SKM-1 (cell line): ENCODE measurements around the gene ST6GALNAC5.
"Not testable (repeated sequence)": the region's sequence is repeated elsewhere in the genome, so short reads cannot be mapped to it uniquely, and the experiment has no call there.

Experiments
- DNase-seq: peaks from one replicate; lab custom pipeline; 2025; ENCODE audit not compliant: unreplicated experiment; lab: John Stamatoyannopoulos, UW

Gene ST6GALNAC5

DNA sequence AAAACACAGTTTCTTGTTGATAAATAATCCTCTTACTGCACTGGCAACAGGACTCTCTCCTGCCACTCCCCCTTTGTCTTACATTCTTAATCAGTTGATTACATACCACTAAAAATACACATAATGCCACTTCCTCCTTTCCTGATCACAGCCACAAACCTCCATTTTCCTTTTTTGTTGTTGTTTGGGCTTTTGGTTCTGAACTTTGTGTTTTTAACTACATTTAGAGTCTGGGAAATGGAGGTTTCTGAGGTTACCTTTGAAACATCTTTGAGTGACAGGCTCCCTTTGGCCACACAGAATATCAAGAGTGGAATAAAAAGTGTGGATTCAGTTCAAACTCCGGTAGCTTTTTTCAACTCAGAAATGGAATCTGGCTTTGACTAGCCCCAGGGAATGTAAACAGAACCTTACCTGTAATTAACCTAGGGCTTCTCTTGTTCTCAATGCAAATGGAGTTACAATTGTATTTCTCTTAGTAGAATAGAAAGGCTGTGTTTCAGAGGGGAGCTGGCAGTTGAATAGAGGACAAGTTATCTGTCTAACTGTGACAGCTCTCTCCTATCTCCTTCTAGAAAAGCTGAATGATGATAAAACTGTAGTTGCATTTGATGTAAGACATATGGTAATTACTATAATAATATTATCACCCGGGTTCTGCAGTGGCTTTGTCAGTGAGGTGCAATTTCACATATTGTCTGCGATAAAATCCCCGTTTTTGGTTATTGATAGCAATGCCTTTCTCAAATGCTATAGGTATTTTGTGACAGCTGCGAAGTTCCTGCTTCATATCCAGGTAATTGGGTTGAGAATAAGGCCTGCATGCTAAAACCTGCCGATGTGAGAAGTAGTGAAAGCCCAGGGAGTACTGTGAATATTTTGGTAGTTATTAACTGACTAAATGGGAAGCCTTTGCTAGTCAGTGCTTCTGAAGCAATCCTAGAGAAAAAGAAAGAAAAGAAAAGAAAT lies 66.9 kb downstream of the ST6GALNAC5 start:
- DNase-seq = no peak

DNA sequence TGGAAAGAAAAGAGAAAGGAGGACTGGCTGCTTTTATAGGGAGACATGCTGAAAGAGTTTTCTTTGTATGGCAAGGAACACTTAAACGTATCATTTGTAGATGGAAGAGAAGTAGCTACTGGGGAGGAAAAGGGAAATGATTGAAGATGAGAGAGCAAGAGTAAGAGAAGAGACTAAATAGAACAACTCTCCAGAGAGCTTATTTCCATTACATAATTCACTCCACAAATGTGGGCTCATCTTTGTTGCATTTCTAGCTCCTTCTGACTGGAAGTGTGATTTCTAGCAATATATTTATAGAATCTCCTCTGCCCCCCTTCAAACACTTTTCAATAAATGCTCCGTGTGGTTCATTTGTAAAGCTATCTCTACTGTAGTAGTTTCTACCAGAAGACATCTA lies 71.0 kb downstream of the ST6GALNAC5 start:
- DNase-seq = no peak

DNA sequence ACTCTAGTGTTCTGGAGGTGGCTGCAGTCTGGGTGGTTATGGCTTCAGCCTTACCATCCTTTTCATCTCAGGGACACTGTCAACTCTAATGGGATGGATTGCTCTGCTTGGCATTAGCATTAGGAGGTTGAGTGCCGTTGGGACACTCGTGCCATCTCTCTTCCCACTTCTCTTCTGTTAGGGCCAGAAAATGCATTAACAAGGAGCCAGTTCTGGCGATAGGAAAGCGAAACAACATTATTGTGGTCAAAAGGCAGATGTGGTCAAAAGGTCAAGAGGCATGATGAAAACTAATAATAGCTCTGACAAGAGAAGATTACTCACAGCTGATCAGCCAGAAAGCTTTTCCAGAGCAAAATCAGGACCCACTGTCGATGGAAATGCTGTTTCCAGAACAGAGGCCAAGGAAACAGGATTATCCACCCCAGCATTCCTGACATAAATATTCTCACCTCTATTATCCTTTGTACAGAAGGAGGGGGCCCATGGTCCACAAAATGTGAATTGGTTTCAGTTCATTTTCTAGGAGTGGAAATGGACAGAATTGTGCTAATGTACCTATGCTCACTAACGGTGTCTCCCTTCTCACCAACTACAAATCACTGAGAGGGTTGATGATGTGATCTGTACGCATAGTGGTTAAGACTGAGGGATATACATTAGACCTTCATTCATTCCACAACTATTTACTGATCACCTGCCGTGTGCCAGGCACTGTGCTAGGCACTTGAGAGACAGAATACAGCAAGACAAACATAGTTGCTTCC lies 72.0 kb downstream of the ST6GALNAC5 start:
- no peak for DNase-seq

DNA sequence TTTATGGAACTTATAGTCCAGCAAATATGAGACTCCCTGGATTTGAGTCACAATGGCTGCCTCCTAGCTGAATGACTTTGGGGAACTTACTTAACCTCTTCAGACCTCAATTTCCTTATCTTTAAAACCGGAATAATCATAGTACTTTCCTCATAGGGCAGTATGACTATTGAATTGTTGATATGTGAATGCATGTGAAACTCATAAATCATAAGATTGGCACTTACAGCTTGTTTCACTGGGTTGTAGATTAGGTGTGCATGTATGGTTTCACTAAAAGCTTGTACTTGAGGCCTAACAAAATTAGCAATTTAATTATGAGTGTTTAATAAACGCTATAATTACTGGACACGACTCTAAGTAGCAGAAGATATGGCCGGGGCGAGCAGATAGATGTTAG lies 72.5 kb downstream of the ST6GALNAC5 start:
- no peak for DNase-seq

DNA sequence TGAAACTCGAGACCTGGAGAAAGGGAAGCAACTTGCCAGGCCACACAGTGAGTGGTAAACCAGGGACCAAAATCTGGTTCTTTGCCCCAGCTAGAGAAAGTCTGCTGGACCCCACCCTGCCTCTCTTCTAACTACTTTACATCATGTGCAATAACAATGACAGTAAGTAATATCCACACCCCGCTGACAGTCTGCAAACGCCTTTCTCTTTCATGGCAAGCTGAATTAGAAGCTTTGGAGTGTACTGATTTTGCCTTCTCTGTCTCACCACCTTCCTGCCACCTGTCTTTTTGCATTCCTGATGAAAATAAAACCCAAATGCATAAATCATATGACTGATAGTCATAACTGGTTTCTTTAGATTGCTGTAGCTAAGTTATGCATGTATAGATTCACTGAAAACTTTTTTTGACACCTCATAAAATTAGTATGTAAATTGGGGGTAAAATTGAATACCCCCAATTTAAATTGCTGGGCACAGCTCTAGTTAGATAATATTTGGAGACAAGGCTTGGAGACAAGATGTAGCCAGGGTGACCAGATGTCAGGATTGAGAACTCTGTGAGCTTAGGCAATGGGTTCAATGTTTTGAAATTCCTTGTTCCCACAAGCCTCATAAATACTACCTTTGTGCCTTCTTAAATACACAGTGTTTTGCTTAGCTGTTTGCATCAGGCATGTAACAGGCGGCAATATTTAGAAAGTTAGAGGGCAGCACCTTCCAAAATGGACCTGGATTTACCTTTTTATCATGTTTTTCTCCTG lies 73.5 kb downstream of the ST6GALNAC5 start:
- DNase-seq = no peak

DNA sequence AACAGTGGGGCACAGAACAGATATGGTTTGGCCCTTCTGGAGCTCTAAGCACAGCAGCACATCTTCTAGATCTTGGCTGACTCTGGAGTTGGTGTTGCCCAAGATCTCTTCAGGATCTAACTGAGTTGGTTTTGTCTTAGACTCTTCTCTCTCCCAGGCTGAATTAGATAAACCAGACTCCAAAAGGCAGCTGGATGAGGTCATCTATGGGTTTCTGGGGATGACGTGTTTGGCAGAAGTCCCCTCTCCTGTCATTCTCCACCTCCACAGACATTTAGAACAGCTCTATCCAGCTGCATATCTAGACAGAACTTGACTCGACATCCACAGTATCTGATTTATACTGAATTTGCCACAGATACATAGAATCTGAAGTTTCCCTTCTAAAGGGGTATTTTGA lies 75.3 kb downstream of the ST6GALNAC5 start:
- DNase-seq = no peak

DNA sequence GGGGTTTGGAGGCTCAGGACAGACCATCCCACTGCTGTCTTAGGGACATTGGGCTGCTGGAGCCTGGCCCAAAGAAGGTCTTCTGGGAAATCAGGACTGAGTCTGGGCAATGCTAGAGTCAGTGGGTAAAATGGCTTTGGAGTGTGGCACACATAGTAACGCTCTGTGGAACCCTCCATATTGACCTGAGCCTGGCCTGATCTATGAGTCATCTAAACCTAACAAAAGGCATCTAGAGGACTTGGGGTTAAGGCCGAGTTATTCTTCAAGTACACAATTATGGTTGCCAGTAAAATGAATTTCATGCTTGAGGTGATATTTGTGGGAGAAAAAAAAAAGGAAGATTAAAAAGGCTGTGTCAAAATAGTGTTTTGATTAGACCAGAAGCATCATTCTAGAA lies 77.7 kb downstream of the ST6GALNAC5 start:
- no peak for DNase-seq

DNA sequence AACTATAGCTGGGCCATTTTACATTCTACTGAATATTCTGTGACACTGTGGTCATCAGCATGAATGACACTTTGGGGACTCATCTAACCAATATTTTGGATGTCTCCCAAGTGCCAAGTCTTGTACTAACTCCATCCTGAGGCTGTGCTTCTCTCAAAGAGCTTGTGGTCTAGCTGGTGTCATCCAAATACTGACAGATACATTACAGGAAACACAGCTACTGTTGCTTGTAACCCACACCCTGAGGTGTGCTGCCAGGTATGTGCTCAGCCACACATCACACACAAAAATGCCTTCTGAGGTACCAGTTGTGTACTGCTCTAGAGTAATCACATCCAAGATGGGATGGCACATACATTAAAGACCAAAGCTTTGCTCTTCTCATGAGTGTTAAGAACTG lies 81.6 kb downstream of the ST6GALNAC5 start:
- no peak for DNase-seq

DNA sequence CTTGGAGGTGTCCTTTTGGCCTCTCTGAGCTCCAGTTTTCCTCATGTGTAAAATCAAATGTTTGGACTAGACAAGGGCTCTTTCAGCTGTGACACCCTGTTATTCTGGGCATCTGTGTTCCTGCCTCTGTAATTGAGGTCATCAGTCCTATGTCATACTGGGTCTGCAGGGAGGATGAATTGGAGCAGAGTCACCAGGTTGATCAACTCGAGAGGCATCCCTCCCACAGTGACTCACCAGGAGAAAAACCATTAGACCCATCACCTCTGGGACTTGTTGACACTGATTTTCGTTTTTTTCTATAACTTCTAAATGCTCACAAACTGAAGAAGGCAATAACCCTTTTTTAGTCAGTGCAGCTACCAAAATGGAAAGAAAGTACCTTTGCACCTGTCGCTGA lies 82.2 kb downstream of the ST6GALNAC5 start:
- no peak for DNase-seq

DNA sequence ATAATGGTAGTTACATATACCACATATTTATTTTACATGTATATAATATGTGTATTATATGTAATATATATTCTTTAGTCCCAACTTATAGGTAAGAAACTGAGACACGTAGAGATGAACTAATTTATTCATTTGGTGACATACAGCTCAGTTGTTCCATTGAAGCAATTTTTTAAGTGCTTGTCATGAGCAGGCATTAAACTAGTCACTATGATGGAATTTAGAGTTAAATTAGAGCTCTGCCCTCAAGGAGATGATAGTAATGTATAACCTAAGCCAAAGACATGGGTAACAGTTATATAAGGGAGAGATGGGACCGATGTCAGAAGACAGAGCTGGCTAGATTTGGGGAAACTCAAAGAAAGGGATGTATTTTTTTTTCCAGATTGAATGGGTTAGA lies 83.0 kb downstream of the ST6GALNAC5 start:
- DNase-seq = no peak

DNA sequence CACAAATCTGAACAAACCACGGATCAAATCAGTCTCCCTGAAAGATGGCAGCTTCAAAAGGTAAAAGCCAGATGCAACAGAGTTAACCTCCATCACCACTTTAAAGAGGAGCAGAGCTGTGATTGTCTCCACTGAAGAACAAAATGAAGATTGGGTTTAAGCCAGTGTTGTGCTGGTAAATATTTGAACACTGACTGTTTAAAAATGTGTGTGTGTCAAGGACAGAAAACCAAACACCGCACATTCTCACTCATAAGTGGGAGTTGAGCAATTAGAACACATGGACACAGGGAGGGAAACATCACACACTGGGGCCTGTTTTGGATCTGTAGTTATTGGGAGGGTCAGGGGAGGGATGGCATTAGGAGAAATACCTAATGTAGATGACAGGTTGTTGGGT lies 83.9 kb downstream of the ST6GALNAC5 start:
- DNase-seq = no peak

DNA sequence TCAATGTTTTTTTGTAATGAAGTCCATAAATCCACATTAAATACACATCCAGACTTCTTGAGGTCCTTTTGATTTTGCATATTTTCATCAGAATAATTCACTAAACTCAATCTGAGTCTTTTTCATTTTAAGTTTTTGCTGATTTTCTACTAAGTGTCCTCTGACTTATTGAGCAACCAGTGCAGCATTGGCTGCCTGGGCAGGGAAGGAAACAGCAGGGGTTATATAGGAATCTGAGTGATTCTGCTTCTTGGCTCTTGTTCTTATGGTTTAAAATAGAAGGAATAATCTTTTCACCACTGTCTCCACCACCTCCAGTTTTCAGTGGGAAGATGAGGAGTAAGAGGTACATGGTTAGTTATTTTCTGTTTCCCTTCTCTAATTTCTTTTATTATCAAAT lies 88.4 kb downstream of the ST6GALNAC5 start:
- no peak for DNase-seq

DNA sequence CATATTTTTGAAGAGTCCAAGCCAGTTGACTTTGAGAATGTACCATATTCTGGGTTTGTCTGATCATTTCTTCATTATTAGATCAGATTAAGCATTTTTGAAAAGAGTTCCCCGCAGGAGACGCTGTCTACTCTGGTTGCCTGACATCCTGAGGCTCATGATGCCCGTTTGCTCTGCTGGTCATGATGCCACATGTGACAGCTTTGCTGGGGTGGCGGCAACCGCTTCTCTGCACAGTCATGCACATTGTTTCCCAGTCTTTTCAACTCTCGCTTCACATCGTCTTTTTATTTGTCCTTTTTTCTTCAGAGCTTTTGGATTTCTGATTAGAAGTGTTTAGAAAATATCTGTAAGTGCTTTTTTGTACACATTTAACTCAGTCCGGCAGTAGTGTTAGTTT lies 90.7 kb downstream of the ST6GALNAC5 start:
- no peak for DNase-seq

DNA sequence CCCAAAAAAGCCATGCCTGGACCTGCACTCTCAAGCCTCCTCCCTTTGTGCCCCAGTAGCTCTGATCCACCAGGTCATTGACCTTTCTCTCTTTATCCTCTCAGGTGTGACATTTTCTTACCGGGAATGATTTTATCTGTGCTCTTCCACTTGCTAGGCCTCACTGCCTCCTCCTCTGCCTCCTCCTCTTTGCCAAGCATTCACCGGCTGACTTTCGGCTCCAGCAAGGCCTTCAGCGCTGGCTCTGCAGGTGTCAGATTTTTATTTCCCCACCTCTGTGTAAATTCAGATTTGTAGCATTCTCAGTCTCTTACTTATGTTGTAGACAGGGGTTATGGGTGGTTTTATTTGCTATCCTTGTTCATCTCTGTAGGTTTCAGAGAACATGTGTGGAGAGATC lies 91.5 kb downstream of the ST6GALNAC5 start:
- DNase-seq = no peak

DNA sequence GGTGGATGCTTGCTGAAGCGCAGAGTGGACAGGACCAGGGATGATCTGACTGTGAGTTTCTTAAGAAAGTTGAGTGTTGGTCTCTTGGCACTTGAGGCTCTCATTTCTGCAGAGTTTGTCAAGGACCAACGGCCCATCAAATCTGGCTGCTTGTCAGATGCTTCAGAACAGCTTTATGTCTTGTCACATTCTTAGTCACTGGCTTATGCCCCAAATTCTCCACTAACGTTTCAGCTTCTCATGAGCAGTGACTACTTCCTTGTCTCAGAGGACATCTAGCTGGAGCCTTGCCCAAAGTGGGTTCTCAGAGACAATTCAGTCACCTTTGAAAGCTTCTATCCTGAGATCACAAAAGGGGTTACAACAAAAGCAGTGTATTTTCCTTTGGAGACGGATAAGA lies 92.3 kb downstream of the ST6GALNAC5 start:
- DNase-seq = no peak

DNA sequence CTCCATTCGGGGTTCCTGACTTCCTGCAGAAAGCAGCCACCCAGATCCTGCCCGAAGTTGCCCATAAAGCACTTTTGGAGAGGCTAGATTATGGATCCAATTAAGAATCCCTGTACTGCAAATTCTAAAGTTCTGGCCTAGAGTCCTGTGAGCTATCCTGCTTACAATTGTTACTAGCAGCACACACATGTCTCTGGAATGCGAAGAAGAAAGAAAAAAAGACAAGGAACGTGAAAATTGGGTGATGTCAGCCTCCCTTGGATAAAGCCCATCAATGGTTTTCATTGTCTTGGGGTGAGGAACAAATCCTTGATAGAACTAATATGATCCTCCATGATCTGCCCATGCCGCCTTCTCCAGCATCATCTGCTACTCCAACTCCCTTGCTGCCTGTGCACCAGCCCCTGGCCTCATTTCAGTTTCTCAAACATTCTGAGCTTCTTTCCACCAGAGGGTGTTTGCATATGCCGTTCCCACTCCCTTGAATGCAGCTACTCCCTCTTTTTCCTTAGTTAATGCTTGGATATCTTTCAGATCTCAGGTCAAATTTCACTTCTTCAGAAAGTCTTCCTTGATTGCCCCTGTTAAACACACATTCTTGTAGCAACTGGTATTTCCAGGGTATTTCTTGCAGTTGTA lies 94.0 kb downstream of the ST6GALNAC5 start:
- no peak for DNase-seq

DNA sequence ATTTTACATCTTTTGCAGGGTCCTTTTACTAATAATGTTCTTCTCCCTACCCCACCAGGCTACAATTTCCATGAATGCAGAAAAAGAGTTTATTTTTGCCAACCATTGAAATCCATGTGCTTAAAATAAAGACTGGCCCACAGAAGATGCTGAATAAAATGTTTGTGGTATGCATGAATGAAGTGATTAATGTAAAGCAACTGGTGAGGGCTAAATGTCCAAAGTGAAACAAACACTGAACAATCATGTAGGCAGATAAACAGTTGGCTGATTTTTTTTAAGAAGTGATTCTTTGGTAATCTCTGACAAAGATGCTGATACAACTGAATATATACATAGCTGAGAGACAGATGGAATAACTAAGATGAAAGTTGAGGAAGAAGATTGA lies 94.5 kb downstream of the ST6GALNAC5 start:
- no peak for DNase-seq

DNA sequence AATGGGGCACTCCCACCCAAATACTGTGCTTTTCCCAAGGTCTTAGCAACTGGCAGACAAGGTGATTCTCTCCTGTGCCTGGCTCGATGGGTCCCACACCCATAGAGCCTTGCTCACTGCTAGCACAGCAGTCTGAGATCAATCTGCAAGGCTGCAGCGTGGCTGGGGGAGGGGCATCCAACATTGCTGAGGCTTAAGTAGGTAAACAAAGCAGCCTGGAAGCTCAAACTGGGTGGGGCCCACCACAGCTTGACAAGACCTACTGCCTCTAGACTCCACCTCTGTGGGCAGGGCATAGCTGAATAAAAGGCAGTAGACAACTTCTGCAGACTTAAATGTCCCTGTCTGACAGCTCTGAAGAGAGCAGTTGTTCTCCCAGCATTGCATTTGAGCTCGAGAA lies 114.0 kb downstream of the ST6GALNAC5 start:
- DNase-seq = not testable (repeated sequence)

DNA sequence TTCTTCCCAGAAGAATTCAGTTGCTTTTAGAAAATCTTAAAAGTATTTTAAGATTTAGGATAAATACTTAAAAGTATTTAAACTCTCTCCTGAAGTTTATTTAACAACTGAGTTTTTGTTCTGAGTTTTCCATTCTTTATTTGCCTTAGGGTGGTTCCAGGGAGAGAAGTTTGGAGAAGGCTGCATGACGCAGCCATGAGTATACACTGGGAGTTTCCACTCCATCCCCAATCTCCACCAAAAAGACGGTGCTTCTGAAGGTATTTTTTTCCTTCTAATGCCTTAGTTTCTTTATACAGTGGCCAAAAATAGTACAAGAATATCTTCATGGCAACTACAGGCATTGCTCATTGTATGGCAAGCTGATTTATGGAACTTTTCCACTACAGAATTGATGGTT lies 122.7 kb downstream of the ST6GALNAC5 start:
- no peak for DNase-seq

DNA sequence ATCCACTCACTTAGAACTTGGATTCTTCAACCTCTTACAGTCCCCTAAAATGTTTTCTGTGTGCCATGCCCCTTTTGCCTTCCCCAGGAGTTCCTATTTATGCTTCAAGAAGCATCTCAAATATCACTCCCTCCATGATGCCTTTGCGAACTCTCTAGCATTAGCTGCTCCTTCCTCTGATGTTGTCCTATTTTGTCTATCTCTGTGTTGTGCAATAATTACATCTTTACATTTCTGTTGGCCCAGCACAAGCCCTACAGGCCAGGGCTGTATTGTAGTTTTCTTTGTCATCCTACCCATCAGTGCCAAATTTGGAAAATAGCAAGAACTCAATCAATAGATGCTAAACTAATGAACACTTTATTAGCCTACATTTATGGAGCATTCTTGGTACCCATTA lies 125.8 kb downstream of the ST6GALNAC5 start:
- DNase-seq = no peak

DNA sequence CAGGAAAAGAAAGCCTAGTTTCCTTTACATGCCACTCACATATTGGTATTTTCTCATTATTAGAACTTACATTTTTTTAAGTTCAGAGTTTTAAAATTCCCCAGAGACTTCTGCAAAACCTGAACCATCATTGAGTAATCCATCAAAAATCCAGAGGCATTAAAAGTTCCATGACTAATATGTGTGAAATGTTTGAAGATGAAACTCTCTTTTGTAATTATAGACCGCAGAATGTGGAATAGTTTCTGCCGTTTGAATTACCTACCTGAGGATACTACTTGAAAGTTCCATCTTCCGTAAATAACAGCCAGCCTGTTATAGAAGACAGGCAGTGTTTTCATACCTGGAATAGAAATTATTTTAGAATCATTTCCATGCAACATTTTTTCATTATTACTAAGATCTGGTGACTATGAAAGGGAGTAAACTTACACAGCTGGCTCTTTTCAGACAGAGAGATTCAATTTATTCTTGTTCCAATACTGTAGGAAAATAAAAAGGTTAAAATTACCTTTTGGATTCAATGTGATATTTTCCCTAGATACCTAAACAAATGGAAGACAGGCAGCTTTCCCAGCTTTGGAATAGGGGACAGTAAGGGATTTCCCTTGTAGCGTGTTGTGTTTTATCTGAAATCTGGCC lies 131.4 kb downstream of the ST6GALNAC5 start:
- DNase-seq = no peak
